K562 (cell line): ENCODE data around the gene TAX1BP1. TPM values are rescaled to one million over a fixed set of nuclear protein-coding genes. Genes with fewer than 3 reads are reported as not detected.

Source experiments
- ATAC-seq: fragments of 200-7000 bp; cut with Tn5 transposase; 3 replicates; pipeline ENCODE4 v1.9.1; 2020; ENCODE audit warnings: moderate library complexity
- BruUV-seq: library from RNA; stranded (reverse); fragments of 400-500 nt; replicated peaks from 2 replicates; lab custom pipeline; 2021; lab: Mats Ljungman, UMichigan
- CTCF ChIA-PET: fragments of 300-600 bp; formaldehyde crosslinking; extraction: SDS; loops from one replicate; lab custom pipeline; 2021; ENCODE audit warnings: low intra/inter-chr PET ratio; lab: Yijun Ruan, JAX
- POLR2A ChIA-PET: fragments of 300-600, 350-650 bp; sonication (Branson Sonifier 250); formaldehyde crosslinking; extraction: SDS; loops from one replicate; lab custom pipeline; 2021; ENCODE audit warnings: antibody characterized with exemption, inconsistent platforms; lab: Yijun Ruan, JAX
- DNase-seq, 4 experiments: peaks; one replicate each; pipeline versions ENCODE4 v3.0.0 to v3.0.0-alpha.2; 2011 to 2018; ENCODE audit warnings: low spot score in 3 of 4, mixed read lengths in 3 of 4; ENCODE audit errors: extremely low read depth in 1 of 4
- FAIRE-seq: peaks from 2 replicates; lab custom pipeline; 2011; peaks lifted over from hg19 to GRCh38; lab: Jason Lieb, UNC
- H2AFZ ChIP-seq: 2 replicates; pipeline ENCODE4 v1.6.0; 2011; ENCODE audit warnings: low read depth, low read length, control low read depth, inconsistent platforms
- H3K27ac ChIP-seq: fragments of 200-600 bp; 3 replicates; pipeline ENCODE4 v1.8.0; 2011; ENCODE audit warnings: low read depth, mild to moderate bottlenecking, control low read depth, inconsistent platforms, low read length, moderate library complexity, mixed read lengths; ENCODE audit errors: extremely low read depth
- H3K27me3 ChIP-seq, 2 experiments: fragments of 300-600 bp in 1 of 2; 2 replicates in 1 of 2; 3 replicates in 1 of 2; pipeline versions ENCODE4 v1.6.0 to v1.8.0; 2011; ENCODE audit warnings: inconsistent platforms in 2 of 2, low read length in 2 of 2, mild to moderate bottlenecking in 1 of 2, mixed read lengths in 1 of 2, moderate library complexity in 1 of 2; ENCODE audit not compliant: control insufficient read depth in 2 of 2, insufficient read depth in 2 of 2
- H3K36me3 ChIP-seq: fragments of 300-600 bp; 3 replicates; pipeline ENCODE4 v1.8.0; 2011; ENCODE audit warnings: mild to moderate bottlenecking, low read length, inconsistent platforms; ENCODE audit not compliant: control insufficient read depth, insufficient read depth
- H3K4me1 ChIP-seq, 2 experiments: fragments of 200-600 bp in 1 of 2; replicated peaks in 1 of 2; 2 replicates in 1 of 2; 3 replicates in 1 of 2; pipeline versions ENCODE4 v1.5.1 to v1.8.0; 2011; ENCODE audit warnings: inconsistent platforms in 2 of 2, low read length in 2 of 2, mild to moderate bottlenecking in 1 of 2, mixed read lengths in 1 of 2, moderate library complexity in 1 of 2; ENCODE audit not compliant: control insufficient read depth in 2 of 2, insufficient read depth in 2 of 2
- H3K4me2 ChIP-seq: 2 replicates; pipeline ENCODE4 v1.6.1; 2011; ENCODE audit warnings: low read length, control low read depth, inconsistent platforms, mixed read lengths; ENCODE audit not compliant: insufficient read depth
- H3K4me3 ChIP-seq: fragments of 200-600 bp; sonication (generic), shearing (Covaris generic); 2 replicates; pipeline ENCODE4 v1.5.1; 2016; ENCODE audit warnings: control low read depth, inconsistent platforms
- H3K79me2 ChIP-seq: fragments of 200-600 bp; 3 replicates; pipeline ENCODE4 v1.8.0; 2011; ENCODE audit warnings: low read length, inconsistent platforms; ENCODE audit not compliant: control insufficient read depth, insufficient read depth
- H3K9ac ChIP-seq, 2 experiments: 2 replicates each; pipeline versions ENCODE4 v1.6.0 to v1.6.1; 2011; ENCODE audit warnings: low read depth in 2 of 2, low read length in 2 of 2, control low read depth in 1 of 2, inconsistent platforms in 1 of 2, mild to moderate bottlenecking in 1 of 2, mixed read lengths in 1 of 2; ENCODE audit not compliant: insufficient read depth in 1 of 2
- H3K9me1 ChIP-seq: one replicate; pipeline ENCODE4 v1.6.0; 2011; ENCODE audit warnings: inconsistent platforms, mild to moderate bottlenecking, low read length, moderate library complexity; ENCODE audit not compliant: control insufficient read depth, insufficient read depth
- H3K9me3 ChIP-seq: replicated peaks from 2 replicates; pipeline ENCODE4 v1.5.1; 2011; ENCODE audit warnings: low read depth, low read length, inconsistent platforms; ENCODE audit not compliant: control insufficient read depth, insufficient read depth
- H4K20me1 ChIP-seq: replicated peaks from 2 replicates; pipeline ENCODE4 v1.6.1; 2011; ENCODE audit warnings: low read length, inconsistent platforms, mixed read lengths; ENCODE audit not compliant: control insufficient read depth, insufficient read depth
- REST ChIP-seq, 2 experiments: fragments of 450-650 bp; formaldehyde crosslinking in 1 of 2; IDR thresholded peaks; 2 replicates each; pipeline versions ENCODE4 v1.4.0 to v1.6.1; 2014 to 2020; ENCODE audit warnings: mild to moderate bottlenecking in 2 of 2, borderline replicate concordance in 1 of 2, low read depth in 1 of 2
- SNAPC5 ChIP-seq: fragments of 250-450 bp; sonication (Bioruptor Pico); IDR thresholded peaks from 2 replicates; pipeline ENCODE4 v1.8.0; 2021; ENCODE audit warnings: moderate library complexity, mild to moderate bottlenecking, inconsistent platforms
- TEAD4 ChIP-seq, 2 experiments: sonication (generic) in 1 of 2; formaldehyde crosslinking in 1 of 2; IDR thresholded peaks; 2 replicates each; pipeline versions ENCODE4 v1.6.1 to v1.8.0; 2012 to 2022; ENCODE audit warnings: borderline replicate concordance in 1 of 2, inconsistent platforms in 1 of 2, low read length in 1 of 2, mild to moderate bottlenecking in 1 of 2, missing genetic modification reagents in 1 of 2
- TSHZ1 ChIP-seq: fragments of 250-450 bp; sonication (Bioruptor Pico); IDR thresholded peaks from 2 replicates; pipeline ENCODE4 v1.4.0; 2020; ENCODE audit warnings: mild to moderate bottlenecking, moderate library complexity
- VEZF1 ChIP-seq: fragments of 200-800 bp; sonication (Bioruptor generic); IDR thresholded peaks from 2 replicates; pipeline ENCODE4 v1.6.1; 2017; ENCODE audit warnings: missing genetic modification characterization, missing compliant biosample characterization
- ZNF561 ChIP-seq: fragments of 450-650 bp; formaldehyde crosslinking; conservative IDR thresholded peaks from 2 replicates; pipeline ENCODE4 v1.4.0; 2020; ENCODE audit warnings: mild to moderate bottlenecking, moderate library complexity
- WGBS: fragments of 100-300 bp; shearing (Covaris generic); methylation state at CpG from one replicate; pipeline ENCODE4 v1.1.6; 2016; ENCODE audit warnings: low coverage, mixed read lengths; ENCODE audit not compliant: insufficient coverage; ENCODE audit errors: missing lambda C conversion rate; 5-methylcytosine and 5-hydroxymethylcytosine counted together
- in situ Hi-C: fragments of 300-500 bp; cut with MboI; formaldehyde crosslinking; loops from 4 replicates; pipeline ENCODE4 v1.15.0; 2018; ENCODE audit warnings: inconsistent platforms, mixed read lengths
- intact Hi-C: fragments of 100-400 bp; cut with micrococcal nuclease; formaldehyde crosslinking; loops from 2 replicates; pipeline ENCODE4 v1.14.2; 2022
- polyA plus RNA-seq, 8 experiments: library from polyadenylated mRNA; depleted of rRNA in 4 of 8; stranded (reverse) in 5 of 8; unstranded in 3 of 8; fragments of >200 nt; fragmentation: Nextera tagmentation in 2 of 8; fragmentation: Illumina TruSeq in 1 of 8; extraction: Ambion mirVana in 2 of 8; extraction: Trizol in 1 of 8; gene quantifications; 2 replicates each; pipeline versions ENCODE4 v1.2.1 to v1.2.3, GENCODE V29; 2011 to 2014; ENCODE audit warnings: inconsistent platforms in 1 of 8, missing spikeins in 1 of 8
- total RNA-seq, 7 experiments: library from RNA; depleted of rRNA in 6 of 7; stranded (reverse); fragments of >200 nt in 6 of 7; fragmentation: Illumina TruSeq in 2 of 7; extraction: Trizol in 2 of 7; gene quantifications; 2 replicates each; pipeline versions ENCODE4 v1.2.1 to v1.2.3, GENCODE V29; 2011 to 2021; ENCODE audit warnings: low replicate concordance in 1 of 7

The TAX1BP1 gene
- total and polyA plus RNA-seq, 9 of the 15 experiments (the other 6 are each of a cell fraction or from before 2014, with no cell fraction given), result 49.0 to 119 (median 75.9) TPM

- peak overlapping the region; percentile 61 for H2AFZ ChIP-seq
- ATAC-seq, result peak; percentile 71
- H3K9ac ChIP-seq, result peak overlapping the region in 1 of 2 experiments; percentile 46; a peak in 2 of 4 replicates
- H3K4me3 ChIP-seq, result no peak overlapping the region
- H3K27ac ChIP-seq, result peak overlapping the region; percentile 74
- H3K9me3 ChIP-seq, result no peaks in the 10 kb centered on the region
- no peaks in the 10 kb centered on the region for H3K27me3 ChIP-seq
- no peaks in the 10 kb centered on the region for H3K9me1 ChIP-seq
- H3K79me2 ChIP-seq, result peaks cover 74% of the 10 kb centered on the region
- peaks cover 19% of the 10 kb centered on the region for H3K36me3 ChIP-seq
- whole genome bisulfite sequencing, result 0% methylated on average over 2 of the region's 2 CpGs
- H3K4me1 ChIP-seq, result peaks cover 3 to 17% of the 10 kb centered on the region in 2 experiments; a peak in 3 of 5 replicates
- H4K20me1 ChIP-seq, result peaks cover 4% of the 10 kb centered on the region; the same call in 1 of the 2 replicates
- POLR2A ChIA-PET, result interaction anchor here (0.8 to 1.3 kb wide), 3 partner anchors 29 to 138 kb away, joined by 3 to 5 read pairs (median 3); partner anchors contain the start of gene HIBADH
- peak; percentile 77 for FAIRE-seq
- peak overlapping the region; percentile 69 for H3K4me2 ChIP-seq
- no TSS peak for BruUV-seq
- in situ Hi-C loops (no loop called here), intact Hi-C loops (loop anchor here (5.0 to 10.0 kb wide), 2 partner anchors 37 to 180 kb away; no protein-coding TSS in a partner anchor)
- DNase-seq, result peak in 2 of 4 experiments; percentile 56 to 80
- CTCF ChIA-PET, result interaction anchor here (1.0 kb wide), 1 partner anchor 275 kb away, joined by 3 read pairs; no protein-coding TSS in a partner anchor
- TF ChIP-seq REST (IDR thresholded peaks at IDR 0.05; ENCODE audit: borderline replicate concordance) (peak; percentile 55; the same call in 1 of the 2 replicates), REST (CRISPR knock-in tag; IDR thresholded peaks at IDR 0.05; ENCODE audit: low read depth) (no peak), SNAPC5 (CRISPR knock-in tag) (no peak), TEAD4 (IDR thresholded peaks at IDR 0.05; ENCODE audit: low read length) (peak; percentile 71), TEAD4 (CRISPR knock-in tag; IDR thresholded peaks at IDR 0.05; ENCODE audit: borderline replicate concordance) (no peak), ZNF561 (CRISPR knock-in tag) (no peak), VEZF1 (no peak), TSHZ1 (CRISPR knock-in tag) (no peak)
These were observed 5.2 kb downstream of the TAX1BP1 start for GRCh38 chr7:27745064-27745583.
